ENCODE measurements around the gene NAPA. TPM values are rescaled to one million over a fixed set of nuclear protein-coding genes. Genes with fewer than 3 reads are reported as not detected.

Gene NAPA
- total RNA-seq, result 155 TPM

DNA sequence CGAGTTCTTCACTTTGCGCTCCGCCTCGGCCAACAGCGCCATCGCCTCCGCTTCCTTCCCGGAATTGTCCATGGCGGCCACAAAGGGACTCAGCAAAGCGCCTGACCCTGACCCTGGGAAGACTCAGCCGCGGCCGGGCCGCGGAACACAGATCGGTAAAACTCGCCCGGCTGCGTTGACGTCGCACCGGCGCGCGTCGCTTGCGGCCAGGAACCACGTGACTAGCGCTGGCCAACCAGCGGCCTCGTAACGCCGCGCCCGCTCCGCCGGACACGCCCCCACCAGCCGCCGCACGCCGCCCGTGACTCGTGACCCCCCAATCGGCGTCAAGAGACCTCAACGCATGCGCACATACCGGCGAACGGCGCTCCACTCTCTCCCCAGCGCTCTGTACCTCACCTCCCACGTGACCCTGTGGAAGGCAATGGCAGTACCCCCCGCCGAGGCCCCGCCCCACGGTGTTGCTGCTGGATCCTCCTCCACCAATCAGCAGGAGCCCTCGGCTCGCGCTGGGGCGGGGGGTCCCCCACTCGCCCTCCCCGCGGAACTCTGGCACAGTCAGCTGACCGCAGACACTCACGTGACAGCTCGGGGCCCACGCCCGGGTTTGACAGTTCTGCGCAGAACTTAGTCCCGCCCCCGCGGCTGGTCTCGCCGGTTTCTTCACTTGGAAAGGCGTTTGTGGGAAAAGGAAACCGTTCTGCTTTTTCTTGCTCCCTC, at the start of gene NAPA:
TSS of gene NAPA (minus strand) at position 195 of the 720 bp plus-strand sequence. CDS start at position 72, 123 bp downstream.
- DNase-seq (ENCODE audit: low spot score), result peak; percentile 100

DNA sequence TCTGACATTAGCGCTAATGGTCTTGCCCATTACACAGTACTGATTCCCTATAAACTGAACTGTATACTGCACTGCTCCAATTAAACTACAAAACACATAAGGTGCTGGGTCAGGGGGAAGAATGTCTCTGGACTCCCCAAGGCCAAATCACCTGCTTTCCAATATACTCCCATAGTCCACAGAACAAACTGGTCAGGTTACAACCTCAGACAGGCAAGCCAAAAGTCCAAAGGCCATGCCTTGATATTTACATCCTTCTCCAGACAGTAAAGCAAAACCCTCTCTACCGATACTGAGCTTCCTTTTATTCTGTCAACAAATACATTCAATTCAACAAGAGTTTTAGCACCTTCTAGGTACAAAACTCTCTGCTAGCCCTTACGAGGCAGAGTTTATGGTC, 49.2 kb upstream of the NAPA start:
- peak; percentile 70 for DNase-seq (ENCODE audit: low spot score)

DNA sequence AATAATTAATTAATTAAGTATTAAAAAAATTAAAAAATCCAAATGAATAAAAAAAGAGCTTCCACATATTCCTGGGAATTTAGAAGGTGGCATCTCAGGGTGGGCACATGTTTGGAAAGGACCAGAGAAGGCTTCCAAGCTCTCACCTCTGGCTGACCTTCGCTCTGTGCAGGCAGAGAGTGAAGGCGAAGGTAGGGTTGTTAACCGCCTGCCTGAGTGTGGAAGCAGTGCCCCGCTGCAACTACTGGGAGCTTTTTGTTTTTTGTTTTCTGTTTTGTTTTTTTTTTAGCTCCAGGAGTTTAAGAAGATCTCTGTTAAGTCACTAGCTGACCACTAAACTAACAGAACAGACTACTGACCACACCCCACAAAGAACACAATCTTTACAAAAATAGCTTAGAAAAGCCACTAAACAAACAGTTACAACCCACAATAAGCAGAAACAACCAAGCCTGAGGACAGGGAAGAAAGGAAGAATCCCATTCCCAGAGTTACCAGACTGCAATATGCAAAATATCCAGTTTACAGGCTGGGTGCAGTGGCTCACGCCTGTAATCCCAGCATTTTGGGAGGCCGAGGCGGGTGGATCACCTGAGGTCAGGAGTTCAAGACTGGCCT, 46.7 kb upstream of the NAPA start:
- DNase-seq (ENCODE audit: low spot score), result no peak

DNA sequence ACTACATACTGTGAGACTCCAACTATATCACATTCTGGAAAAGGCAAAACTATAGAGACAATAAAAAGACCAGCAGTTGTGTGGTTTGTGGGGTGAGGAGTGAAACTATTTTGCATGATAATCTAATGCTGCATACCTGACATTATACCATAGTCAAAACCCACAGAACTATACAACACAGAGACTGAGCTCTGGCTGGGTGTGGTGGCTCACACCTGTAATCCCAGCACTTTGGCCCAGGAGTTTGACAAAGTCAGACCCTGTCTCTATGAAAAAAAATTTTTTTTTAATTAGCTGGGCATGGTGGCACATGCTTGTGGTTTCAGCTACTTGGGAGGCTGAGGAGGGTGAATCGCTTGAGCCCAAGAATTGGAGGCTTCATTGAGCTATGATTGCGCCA, 46.1 kb upstream of the NAPA start:
- no peak for DNase-seq (ENCODE audit: low spot score)

DNA sequence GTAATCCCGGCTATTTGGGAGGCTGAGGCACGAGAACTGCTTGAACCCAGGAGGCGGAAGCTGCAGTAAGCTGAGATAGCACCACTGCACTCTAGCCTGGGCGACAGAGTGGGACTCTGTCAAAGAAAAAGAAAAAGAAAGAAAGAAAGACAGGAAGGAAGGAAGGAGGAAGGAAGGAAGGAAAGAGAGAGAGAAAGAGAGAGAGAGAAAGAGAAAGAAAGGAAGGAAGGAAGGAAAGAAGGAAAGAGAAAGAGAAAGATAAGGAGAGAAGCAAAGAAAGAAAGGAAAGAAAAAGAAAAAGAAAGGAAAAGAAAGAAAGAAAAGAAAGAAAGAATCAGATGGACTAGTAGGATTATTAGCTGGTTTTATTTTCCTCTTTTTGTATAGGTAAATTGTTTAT, 35.3 kb upstream of the NAPA start:
- DNase-seq (ENCODE audit: low spot score), result no peak

DNA sequence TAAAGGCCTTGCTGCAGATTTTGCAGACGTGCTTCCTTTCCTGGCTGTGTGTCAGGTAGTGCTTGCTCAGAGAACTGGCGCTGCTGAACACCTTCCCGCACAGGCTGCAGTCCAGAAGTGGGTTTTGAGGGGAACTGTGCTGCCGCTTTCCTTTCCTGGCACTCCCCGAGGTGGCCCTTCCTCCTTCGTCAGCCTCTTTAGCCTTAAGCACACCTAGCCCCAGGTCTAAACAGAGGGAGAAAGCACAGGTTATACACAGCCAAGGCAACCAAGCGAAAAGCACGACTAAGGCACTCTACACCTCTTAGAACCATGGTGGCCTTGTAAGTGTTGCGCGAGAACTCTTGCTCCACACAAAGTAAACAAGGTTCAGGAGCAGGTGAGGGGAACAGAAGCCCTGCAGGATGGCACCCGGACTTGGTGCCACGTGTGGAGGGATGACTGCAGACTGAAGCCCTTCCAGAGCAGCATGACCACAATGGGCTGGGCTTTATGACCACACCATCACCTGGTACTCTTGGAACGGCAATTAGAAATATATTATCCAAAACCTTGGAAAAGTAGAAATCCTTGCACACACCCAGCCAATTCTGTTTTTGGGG, 34.5 kb upstream of the NAPA start:
- DNase-seq (ENCODE audit: low spot score), result no peak

DNA sequence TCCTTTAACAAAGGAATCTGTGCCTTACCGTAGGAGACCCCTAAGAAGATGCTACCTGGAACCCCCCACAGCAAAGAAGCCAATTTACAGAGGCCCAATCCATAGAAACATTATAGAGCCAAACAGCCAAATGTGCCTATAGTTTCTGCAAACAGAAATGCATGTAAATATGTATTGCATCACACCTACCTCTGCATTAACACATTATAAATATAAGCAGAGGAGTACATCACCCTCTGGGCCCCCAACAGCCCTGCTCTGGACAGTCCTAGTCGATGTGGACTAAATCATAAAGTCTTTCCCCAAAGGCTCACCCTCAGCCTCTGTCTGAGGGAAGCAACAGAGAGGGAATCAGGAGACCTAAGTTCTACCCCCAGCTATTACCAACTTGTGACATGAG, 32.3 kb upstream of the NAPA start:
- no peak for DNase-seq (ENCODE audit: low spot score)

DNA sequence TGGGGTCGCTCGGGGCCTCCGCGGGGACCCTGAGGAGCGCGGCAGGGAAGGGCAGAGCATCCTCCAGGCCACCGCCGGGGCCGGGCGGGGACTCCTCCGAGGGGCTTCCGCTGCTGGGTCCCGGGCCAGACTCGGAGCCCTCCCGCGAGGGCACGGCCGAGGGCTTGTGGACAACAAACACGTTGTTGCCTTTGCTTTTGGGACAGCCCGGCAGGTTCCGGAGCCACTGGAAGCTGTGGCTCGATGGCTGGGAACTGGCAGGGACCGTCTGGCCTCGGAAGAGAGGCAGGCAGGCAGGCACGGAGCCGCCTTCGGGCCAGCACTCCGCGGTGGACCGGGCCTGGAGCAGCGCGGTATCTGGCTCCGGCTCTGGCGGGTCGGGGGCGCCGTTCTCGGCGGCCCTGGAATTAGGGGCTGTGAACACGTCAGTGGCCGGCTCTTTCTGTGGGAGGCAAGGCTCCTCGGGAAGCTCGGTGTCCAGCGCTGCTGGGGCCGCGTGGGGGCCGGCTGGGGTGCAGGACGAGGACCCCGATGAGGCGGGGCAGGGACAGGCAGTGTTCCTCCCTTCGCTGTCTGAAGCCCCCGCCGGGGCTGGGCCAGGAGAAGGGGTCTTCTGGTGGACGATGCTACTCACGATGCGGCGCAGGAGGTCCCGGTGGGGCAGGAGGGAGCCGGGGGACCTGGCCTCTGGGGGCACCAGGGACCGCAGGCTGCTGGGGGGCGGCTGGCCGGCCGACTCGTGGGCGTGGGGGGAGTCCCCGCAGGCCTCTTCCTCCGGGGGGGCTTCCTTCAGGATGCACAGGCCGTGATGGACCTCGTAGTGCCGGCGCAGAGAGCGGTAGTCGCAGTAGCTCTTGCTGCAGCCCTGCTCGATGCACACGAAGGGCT, 30.4 kb upstream of the NAPA start:
- DNase-seq (ENCODE audit: low spot score), result no peak

DNA sequence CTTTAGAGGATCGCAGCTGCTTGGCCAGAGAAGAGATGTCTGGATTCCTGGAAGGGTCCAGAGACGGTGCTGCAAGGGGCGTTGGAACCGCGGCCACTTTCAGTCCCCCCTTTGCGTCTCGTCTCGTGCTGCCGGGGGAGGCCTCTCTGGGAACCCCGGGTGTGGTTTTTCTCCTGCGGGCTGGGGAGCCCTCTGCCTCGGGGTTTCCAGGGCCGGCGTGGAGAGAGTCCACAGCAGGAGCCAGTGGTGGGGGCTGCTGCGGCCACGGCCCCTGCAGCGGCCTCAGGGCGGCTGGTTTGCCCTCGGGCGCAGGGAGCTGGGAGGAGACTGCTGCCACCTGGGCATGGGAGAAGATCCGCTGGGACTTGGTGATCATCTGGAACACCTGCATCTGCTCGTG, 29.6 kb upstream of the NAPA start:
- DNase-seq (ENCODE audit: low spot score), result no peak

DNA sequence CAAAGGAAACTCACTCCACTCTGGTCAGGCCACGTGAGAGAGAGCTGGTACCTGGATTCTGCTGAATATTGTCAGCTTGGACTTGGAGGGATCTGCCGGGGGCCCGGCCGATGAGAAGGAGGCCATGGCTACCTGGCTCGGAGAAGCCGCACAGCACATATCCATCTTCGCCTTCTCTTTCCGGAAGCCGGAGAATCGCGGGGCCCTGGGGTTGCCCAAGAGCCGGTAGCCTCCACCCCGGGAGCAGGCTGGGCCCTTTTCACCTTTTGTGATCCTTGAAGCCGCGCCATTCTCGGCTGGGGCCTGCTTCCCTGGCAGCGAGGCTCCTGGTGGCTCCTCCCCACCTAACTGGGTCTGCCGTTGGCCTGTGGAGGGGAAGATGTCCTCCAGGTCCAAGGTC, 29.2 kb upstream of the NAPA start:
- no peak for DNase-seq (ENCODE audit: low spot score)

DNA sequence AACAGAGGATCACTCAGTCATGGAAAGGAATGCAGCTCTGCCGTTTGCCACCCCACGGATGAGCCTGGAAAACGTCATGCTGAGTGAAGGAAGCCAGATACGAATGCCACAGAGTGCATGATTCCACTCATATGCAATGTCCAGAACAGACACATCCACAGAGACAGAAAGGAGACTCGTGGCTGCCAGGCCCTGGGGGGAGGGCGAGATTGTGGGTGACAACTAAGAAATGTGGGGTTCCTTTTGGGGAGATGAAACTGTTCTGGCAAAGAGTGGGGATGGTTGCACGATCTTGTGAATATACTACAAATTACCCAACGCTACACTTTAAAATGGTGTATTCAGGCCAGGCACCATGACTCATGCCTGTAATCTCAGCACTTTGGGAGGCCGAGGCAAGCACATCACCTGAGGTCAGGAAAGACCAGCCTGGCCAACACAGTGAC, 27.2 kb upstream of the NAPA start:
- DNase-seq (ENCODE audit: low spot score), result peak; percentile 54

DNA sequence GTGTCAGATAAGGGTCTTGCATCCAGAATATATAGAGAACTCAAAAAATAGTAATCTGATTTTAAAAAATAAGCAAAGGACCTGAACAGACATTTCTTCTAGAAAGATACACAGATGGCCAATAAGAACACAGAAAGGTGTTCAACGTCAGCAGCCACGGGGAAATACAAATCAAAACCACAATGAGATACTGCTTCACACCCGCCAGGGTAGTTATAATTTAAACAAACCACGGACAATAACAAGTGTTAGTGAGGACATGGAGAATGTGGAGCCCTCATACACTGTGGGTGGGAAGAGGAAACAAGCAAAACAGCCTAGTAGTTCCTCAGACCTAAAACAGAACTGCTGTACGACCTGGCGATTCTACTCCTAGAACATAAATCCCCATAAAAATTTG, 26.7 kb upstream of the NAPA start:
- peak; percentile 26 for DNase-seq (ENCODE audit: low spot score)

DNA sequence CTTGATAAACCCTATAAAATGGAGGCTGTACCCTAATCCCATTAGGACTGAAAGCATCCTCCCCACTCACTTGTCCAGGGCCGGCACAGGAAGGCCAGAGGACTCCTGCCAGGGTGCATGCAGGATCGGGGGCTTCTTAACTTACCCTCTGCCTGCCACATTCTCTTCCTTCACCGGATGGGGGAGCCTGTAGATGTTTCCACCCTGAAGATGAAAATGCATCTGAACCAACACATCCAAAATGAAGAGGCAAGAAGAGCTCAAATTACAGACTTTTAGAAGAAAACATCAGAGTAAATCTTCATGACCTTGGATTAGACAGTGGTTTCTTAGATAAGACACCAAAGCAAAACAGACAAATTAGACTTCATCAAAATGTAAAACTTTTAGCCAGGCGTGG, 25.9 kb upstream of the NAPA start:
- DNase-seq (ENCODE audit: low spot score), result no peak

DNA sequence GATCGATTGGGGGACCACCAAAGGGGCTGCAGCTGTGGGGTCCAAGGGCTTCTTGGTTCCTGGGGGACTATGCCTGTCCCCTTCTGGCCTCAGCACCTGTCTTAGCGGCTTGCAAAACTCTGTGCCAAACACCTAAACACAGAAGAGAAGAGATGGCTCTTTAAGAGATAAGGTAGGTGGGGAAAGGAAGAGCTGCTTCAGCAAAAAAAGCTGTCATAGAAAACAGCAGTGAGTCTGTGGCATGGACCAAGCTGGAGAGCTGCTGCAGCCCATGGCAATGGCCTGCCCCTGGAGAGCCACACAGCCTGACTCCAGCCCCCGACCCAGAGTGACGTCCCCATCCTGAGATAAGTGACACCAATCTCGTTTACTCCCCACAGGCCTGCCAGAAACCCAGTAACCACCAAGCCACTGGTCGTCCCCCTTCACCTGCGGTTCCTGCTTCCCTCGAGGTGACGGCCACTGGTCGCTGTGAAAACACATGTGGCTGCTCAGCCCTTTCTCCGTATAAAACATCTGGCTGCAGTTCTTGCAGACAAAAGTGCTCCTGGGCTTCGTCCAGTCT, 25.0 kb upstream of the NAPA start:
- no peak for DNase-seq (ENCODE audit: low spot score)

DNA sequence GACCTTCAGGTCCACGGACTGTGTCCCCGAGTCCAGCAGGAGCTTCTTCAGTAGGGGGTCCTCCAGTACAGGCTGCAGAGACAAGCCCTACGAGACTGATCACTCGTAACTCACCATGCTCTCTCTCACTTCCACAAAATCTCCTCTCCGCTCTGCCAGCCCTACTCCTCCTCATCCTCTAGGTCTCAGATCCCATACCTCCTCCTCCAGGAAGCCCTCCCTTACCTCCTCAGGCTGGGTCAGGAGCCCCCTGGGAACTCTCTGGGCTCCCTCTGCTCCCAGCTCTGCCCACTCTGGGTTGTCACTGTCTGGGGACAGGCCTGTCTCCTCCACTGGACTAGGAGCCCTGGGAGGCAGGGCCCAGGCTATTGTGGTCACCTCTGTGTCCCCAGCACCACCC, 23.9 kb upstream of the NAPA start:
- no peak for DNase-seq (ENCODE audit: low spot score)

DNA sequence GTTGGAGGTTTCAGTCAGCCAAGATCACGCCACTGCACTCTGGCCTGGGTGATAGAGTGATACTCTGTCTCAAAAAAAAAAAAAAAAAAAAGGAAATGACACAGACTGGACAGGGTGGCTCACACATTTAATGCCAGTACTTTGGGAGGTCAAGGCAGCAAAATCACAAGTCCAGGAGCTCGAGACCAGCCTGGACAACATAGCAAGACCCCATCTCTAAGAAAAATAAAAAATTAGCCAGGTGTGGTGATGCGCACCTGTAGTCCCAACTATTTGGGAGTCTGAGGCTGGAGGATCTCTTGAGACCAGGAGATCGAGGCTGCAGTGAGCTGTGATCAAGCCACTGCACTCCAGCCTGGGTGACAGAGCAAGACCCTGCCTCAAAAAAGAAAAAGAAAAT, 22.6 kb upstream of the NAPA start:
- no peak for DNase-seq (ENCODE audit: low spot score)

DNA sequence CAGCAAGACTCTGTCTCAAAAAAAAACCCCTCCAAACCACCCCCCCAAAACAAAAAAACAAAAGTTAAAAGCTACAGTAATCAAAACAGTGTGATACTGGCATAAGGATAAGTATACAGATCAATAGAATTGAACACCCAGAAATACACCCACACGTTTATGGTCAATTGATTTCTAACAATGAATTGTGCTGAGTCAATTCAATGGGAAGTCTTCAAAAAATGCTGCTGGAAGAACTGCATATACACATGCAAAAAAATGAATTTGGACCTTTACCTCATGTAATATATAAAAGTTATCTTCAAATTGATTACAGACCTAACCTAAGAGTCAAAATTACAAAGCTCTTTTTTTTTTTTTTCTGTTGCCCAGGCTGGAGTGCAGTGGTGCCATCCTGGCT, 19.8 kb upstream of the NAPA start:
- no peak for DNase-seq (ENCODE audit: low spot score)

DNA sequence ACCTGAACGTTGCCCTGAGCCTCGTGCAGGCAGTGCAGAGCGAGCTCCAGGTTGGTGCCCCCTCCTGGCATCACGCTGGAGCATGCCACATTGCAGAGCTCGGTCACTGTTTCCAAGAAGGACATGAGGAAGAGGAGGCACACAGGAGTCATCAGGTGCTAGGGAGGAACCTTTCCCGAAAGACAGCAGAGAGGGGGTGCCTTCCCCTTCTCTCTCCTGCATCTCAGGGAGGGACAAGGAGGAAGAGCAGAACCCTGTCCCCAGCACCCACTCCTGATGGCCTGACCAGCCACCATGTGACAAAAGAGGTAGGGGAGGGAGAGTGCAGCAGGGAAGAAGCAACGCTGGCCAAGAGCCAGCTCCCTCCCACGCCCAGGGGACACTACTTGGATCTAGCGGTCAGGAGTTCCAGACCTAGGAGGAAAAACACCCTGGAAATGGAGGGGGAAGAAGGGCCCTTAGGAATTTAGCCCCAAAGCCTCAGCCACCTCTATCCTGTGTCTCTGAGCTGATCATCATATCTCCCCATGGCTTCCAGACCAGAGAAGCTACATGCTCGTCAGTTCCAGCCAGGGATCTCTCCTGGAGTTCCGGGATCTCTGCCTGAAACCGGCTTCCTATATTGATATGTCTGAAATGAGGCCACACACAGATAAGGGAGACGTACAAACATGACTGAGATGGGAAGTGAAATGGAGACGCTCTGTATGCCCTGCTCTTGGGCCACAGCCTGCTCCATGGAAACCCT, 17.0 kb upstream of the NAPA start:
- DNase-seq (ENCODE audit: low spot score), result no peak

DNA sequence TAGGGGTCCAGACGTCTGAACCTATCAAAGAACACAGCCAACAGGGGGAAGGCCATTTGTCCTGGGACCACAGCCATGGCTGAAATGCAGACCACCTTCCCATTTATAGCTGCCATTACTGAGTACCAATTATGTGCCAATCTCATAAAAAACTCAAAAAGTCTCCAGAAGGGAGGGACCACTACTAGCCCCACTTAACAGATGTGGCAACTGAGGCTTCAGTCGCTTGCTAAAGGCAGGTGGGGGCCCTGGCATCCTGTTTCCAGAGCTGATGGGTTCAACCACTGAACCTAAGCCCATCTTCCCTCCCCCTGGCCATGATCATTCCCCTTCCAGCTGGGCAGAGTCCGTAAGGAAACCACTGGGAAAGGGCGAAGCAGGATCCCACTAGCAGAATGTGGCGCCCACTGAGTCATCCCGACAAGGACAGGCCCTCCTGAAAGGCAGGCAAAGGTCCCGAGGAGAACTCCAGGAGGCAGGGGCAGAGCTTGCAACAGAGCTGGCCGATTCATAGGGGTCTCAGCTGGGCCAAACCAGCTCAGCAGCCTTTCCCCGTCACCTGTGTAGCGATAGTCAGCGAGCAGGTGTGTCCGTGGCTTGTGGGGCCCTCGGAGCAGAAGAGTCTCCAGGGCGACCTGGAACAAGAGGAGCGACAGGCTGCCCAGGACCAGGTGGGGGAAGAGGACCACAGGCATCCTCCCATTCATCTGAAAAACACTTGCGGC, 14.3 kb upstream of the NAPA start:
- DNase-seq (ENCODE audit: low spot score), result no peak

DNA sequence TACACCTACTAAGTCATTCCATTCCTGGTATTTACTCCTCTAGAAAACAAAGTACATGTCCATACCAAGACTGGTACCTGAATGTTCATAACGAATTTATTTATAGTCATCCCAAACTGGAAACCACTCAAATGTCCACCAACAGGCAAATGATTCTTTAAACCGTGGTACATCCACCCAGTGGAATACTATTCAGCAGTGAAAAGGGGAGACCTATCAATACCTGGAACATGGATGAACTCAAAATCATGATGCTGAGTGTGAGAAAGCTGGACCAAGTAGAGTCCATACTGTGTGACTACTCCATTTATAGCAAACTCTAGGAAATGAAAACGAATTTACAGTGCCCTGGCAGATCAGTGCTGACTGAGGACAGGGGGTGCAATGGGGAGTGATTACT, 11.9 kb upstream of the NAPA start:
- no peak for DNase-seq (ENCODE audit: low spot score)

DNA sequence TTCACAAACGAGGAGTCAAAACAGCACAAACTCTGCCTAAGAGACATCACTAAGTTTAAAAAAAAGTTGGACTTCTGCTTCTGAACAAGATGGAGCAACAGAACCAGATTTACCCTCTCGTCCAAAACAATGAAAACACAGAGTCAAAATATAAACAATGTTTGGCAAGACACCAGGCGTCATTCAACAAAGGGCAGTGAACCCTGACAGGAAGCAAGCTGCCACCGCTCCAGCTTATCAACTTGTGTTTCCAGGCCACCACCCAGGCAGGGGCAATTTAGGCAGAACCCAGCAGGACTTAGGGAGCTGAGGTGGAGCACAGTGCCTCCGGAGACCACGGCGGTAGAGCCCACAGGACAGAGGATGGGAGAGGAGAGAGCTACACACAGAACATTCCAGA, 8.6 kb upstream of the NAPA start:
- DNase-seq (ENCODE audit: low spot score), result no peak

All from mucosa of gallbladder (tissue), 1 donor.